GM19463 (cell line): ENCODE results near the gene WWC1.
A peak's percentile ranks its signal among the peaks of the same experiment; 100 is the strongest.

Experiments used
- ATAC-seq: cut with Tn5 transposase; IDR thresholded peaks from one replicate; pipeline ENCODE4 v1.9.1; 2021; ENCODE audit warnings: mild to moderate bottlenecking, moderate library complexity; ENCODE audit not compliant: unreplicated experiment

The WWC1 gene

GRCh38 chr5:168291342-168291963 lies at the start of gene WWC1:
Gene WWC1 (plus strand): TSS chr5:168291645. CDS start chr5:168292153, 508 bp downstream.
- ATAC-seq = peak; percentile 68

GRCh38 chr5:168244838-168245559 lies 46.4 kb upstream of the WWC1 start:
- ATAC-seq = no peak

- no peak for ATAC-seq
Observed at GRCh38 chr5:168249923-168250322, 41.5 kb upstream of the WWC1 start.

GRCh38 chr5:168251259-168251658 lies 40.2 kb upstream of the WWC1 start:
- ATAC-seq = no peak

GRCh38 chr5:168254013-168254693 lies 37.3 kb upstream of the WWC1 start:
- no peak for ATAC-seq

- no peak for ATAC-seq
Observed at GRCh38 chr5:168260353-168261226, 30.9 kb upstream of the WWC1 start.

- no peak for ATAC-seq
Observed at GRCh38 chr5:168261227-168261571, 30.2 kb upstream of the WWC1 start.

- ATAC-seq = no peak
Observed at GRCh38 chr5:168262042-168262743, 29.3 kb upstream of the WWC1 start.

GRCh38 chr5:168263121-168263520 lies 28.3 kb upstream of the WWC1 start:
- ATAC-seq = no peak

- no peak for ATAC-seq
Observed at GRCh38 chr5:168266016-168266415, 25.4 kb upstream of the WWC1 start.

GRCh38 chr5:168268949-168269936 lies 22.2 kb upstream of the WWC1 start:
- peak; percentile 81 for ATAC-seq

GRCh38 chr5:168269937-168270330 lies 21.5 kb upstream of the WWC1 start:
- no peak for ATAC-seq

- ATAC-seq = no peak
Observed at GRCh38 chr5:168270476-168270875, 21.0 kb upstream of the WWC1 start.

- no peak for ATAC-seq
Observed at GRCh38 chr5:168273056-168273980, 18.1 kb upstream of the WWC1 start.

- no peak for ATAC-seq
Observed at GRCh38 chr5:168274406-168274805, 17.0 kb upstream of the WWC1 start.

GRCh38 chr5:168275940-168276339 lies 15.5 kb upstream of the WWC1 start:
- ATAC-seq = no peak

GRCh38 chr5:168282120-168282519 lies 9.3 kb upstream of the WWC1 start:
- no peak for ATAC-seq

GRCh38 chr5:168284809-168285208 lies 6.6 kb upstream of the WWC1 start:
- ATAC-seq = no peak
